Activated T-cell treated with anti-CD3 and anti-CD28 coated beads, Interleukin-2, amount 50 U/mL, for 72 hours (primary cell): ENCODE data around the gene RXYLT1. TPM values are rescaled to one million over a fixed set of nuclear protein-coding genes. Genes with fewer than 3 reads are reported as not detected.
"Not testable (repeated sequence)": the region's sequence is repeated elsewhere in the genome, so short reads cannot be mapped to it uniquely, and the experiment has no call there.

Experiments
- ATAC-seq, 2 donors: fragments of 150-1000 bp; cut with Tn5 transposase; replicated peaks in 1 of 2; 2 replicates each; pipeline ENCODE4 v1.10.0; 2021; ENCODE audit warnings: moderate library complexity in 2 of 2, mild to moderate bottlenecking in 1 of 2
- DNase-seq, 2 donors: peaks; one replicate each; pipeline ENCODE4 v3.0.0; 2021 to 2022; ENCODE audit warnings: mixed read lengths in 1 of 2
- H3K27ac Mint-ChIP-seq: one replicate; pipeline ENCODE4 v1.8.0; 2022; ENCODE audit warnings: mild to moderate bottlenecking, moderate library complexity, mixed read lengths
- H3K27me3 Mint-ChIP-seq: one replicate; pipeline ENCODE4 v1.8.0; 2022; ENCODE audit warnings: low read depth, mixed read lengths
- H3K36me3 Mint-ChIP-seq, 2 donors: one replicate each; pipeline ENCODE4 v1.8.0; 2022; ENCODE audit warnings: mixed read lengths in 2 of 2, mild to moderate bottlenecking in 1 of 2; ENCODE audit not compliant: insufficient read depth in 2 of 2
- H3K4me1 Mint-ChIP-seq: one replicate; pipeline ENCODE4 v1.8.0; 2022; ENCODE audit warnings: low read depth, mixed read lengths
- H3K4me3 Mint-ChIP-seq, 2 donors: one replicate each; pipeline ENCODE4 v1.8.0; 2022; ENCODE audit warnings: mild to moderate bottlenecking in 2 of 2, mixed read lengths in 2 of 2, moderate library complexity in 2 of 2
- H3K9me3 Mint-ChIP-seq, 2 donors: one replicate each; pipeline ENCODE4 v1.8.0; 2022; ENCODE audit warnings: mixed read lengths in 2 of 2
- total RNA-seq, 2 donors: library from RNA; stranded (reverse); gene quantifications; one replicate each; pipeline ENCODE4 v1.2.3, GENCODE V29; 2022

RXYLT1 gene
- total RNA-seq: 10 to 100 TPM; 15.0 to 20.1 TPM

DNA sequence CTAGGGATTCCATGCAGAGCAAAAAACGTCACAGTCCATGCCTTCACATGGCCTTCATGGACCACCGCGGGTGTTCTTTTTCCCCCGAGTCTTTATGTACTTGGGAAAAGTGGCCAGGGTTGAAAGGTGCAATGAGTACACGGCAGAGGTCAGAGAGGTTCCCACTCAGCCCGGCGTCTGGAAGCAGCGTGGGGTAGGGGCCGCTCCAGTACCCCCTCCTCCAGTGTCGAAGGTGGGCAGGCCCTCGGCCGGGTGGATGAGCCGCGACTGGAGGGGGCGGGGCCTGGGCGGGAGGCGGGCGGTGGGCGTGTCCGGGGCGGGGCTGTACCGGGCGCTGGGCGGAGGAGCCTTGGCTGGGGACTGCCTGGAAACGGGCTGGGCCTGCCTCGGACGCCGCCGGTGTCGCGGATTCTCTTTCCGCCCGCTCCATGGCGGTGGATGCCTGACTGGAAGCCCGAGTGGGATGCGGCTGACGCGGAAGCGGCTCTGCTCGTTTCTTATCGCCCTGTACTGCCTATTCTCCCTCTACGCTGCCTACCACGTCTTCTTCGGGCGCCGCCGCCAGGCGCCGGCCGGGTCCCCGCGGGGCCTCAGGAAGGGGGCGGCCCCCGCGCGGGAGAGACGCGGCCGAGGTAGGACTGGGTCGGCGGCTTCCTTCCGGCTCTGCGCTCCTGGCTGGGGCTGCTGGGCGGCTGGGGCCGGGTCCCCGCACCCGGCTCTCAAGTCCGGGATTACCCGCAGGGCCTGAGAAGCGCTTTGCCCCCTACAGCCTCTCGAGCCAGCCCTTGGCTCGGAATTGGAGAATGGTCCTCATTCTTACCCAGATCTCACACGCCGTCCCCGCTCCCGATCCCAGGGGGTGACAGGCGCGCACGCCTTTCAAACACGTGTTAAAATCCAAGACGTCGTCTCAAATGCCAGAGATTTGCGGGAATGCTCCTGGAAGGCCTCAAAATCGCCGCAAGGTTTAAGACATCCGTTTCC is at the start of gene RXYLT1:
Gene RXYLT1 (plus strand): TSS at position 412 of the 984 bp plus-strand sequence. CDS start 52 bp downstream, at position 464.
- peaks cover 37% of the 10 kb centered on the region for H3K4me1 Mint-ChIP-seq
- no peaks in the 10 kb centered on the region for H3K9me3 Mint-ChIP-seq
- peak within 1 kb of the TSS; percentile 99 for H3K27ac Mint-ChIP-seq
- DNase-seq: peak; percentile 85 to 88
- no peaks in the 10 kb centered on the region for H3K27me3 Mint-ChIP-seq
- peak; percentile 94 to 96 for ATAC-seq
- peak within 1 kb of the TSS; percentile 97 to 98 for H3K4me3 Mint-ChIP-seq
- peaks cover 0 to 17% of the 10 kb centered on the region in 2 donors for H3K36me3 Mint-ChIP-seq

GRCh38 chr12:63732779-63733178 is 46.9 kb upstream of the RXYLT1 start:
- H3K4me3 Mint-ChIP-seq, H3K27me3 Mint-ChIP-seq, H3K27ac Mint-ChIP-seq, DNase-seq, ATAC-seq, H3K9me3 Mint-ChIP-seq, H3K36me3 Mint-ChIP-seq, H3K4me1 Mint-ChIP-seq: not testable (repeated sequence)

DNA sequence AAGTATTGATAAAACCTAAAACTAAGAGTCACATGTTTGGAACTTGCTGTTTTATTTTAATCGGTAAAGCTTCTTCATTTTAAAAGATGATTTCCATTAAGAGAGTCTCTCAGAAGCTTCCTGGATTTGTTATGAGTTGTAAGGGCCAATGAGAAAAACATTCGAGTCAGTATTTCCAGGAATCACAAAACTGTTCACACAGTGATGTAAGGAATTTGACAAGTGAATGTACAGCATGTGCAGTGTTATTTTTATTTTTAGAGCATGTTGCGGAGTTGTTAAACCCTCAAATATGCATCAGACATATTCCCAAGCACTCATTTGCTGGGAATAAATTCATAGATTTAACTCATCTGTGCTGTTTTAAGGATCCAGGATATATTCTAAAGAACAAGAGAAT is 46.1 kb upstream of the RXYLT1 start:
- H3K27ac Mint-ChIP-seq, H3K27me3 Mint-ChIP-seq, H3K9me3 Mint-ChIP-seq, H3K4me3 Mint-ChIP-seq, DNase-seq, ATAC-seq, H3K36me3 Mint-ChIP-seq, H3K4me1 Mint-ChIP-seq: not testable (repeated sequence)

- peak; percentile 50 to 79 for ATAC-seq
- not testable (repeated sequence) for H3K4me1 Mint-ChIP-seq
Measured at GRCh38 chr12:63740551-63740950, 39.2 kb upstream of the RXYLT1 start.

GRCh38 chr12:63741431-63741830 is 38.3 kb upstream of the RXYLT1 start:
- H3K4me3 Mint-ChIP-seq, H3K4me1 Mint-ChIP-seq, H3K36me3 Mint-ChIP-seq, H3K9me3 Mint-ChIP-seq, ATAC-seq, DNase-seq, H3K27ac Mint-ChIP-seq: not testable (repeated sequence)
- peaks cover 14% of the 10 kb centered on the region for H3K27me3 Mint-ChIP-seq

More at GRCh38 chr12:63740551-63740950, 39.2 kb upstream of the RXYLT1 start:
- H3K27me3 Mint-ChIP-seq: peaks cover 11% of the 10 kb centered on the region
- DNase-seq, H3K9me3 Mint-ChIP-seq, H3K4me3 Mint-ChIP-seq, H3K27ac Mint-ChIP-seq, H3K36me3 Mint-ChIP-seq: not testable (repeated sequence)

GRCh38 chr12:63744110-63744509 is 35.6 kb upstream of the RXYLT1 start:
- peaks cover 11% of the 10 kb centered on the region for H3K27me3 Mint-ChIP-seq
- ATAC-seq, H3K4me3 Mint-ChIP-seq, H3K27ac Mint-ChIP-seq, H3K4me1 Mint-ChIP-seq, H3K9me3 Mint-ChIP-seq, DNase-seq, H3K36me3 Mint-ChIP-seq: not testable (repeated sequence)

DNA sequence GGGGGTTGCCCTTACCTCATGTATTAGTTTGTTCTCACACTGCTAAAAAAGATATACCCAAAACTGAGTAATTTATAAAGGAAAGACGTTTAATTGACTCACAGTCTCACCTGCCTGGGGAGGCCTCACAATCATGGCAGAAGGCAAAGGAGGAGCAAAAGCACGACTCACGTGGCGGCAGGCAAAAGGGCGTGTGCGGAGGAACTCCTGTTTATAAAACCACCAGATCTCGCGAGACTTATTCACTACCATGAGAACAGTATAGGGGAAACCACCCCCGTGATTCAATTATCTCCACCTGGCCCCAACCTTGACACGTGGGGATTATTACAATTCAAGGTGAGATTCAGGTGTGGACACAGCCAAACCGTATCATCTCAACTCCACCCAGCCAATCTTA is 33.2 kb upstream of the RXYLT1 start:
- not testable (repeated sequence) for H3K27ac Mint-ChIP-seq, ATAC-seq, H3K4me1 Mint-ChIP-seq, H3K4me3 Mint-ChIP-seq, H3K36me3 Mint-ChIP-seq, DNase-seq, H3K9me3 Mint-ChIP-seq
- peaks cover 10% of the 10 kb centered on the region for H3K27me3 Mint-ChIP-seq

- H3K27ac Mint-ChIP-seq, H3K4me1 Mint-ChIP-seq, H3K4me3 Mint-ChIP-seq, ATAC-seq, H3K9me3 Mint-ChIP-seq, DNase-seq, H3K36me3 Mint-ChIP-seq: not testable (repeated sequence)
- peaks cover 10% of the 10 kb centered on the region for H3K27me3 Mint-ChIP-seq
Measured at GRCh38 chr12:63747136-63747535, 32.6 kb upstream of the RXYLT1 start.

DNA sequence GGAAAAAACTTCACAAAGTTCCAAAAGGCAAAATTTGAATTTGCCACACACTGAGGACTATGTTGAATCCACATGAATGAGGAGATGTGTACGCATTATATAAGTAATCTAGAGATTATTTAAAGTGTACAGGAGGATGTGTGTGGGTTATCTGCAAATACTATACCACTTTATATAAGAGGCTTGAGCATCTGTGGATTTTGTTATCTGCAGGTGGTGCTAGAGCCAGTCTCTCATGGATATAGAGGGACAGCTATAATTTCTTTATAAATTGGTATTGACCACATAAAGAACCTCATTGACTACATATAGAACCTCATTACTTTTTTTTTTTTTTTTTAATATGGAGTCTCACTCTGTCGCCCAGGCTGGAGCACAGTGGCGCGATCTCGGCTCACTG is 32.2 kb upstream of the RXYLT1 start:
- ATAC-seq: no peak

GRCh38 chr12:63752283-63752682 is 27.4 kb upstream of the RXYLT1 start:
- no peak for ATAC-seq

More for the DNA sequence above, 32.2 kb upstream of the RXYLT1 start:
- H3K27me3 Mint-ChIP-seq: peaks cover 10% of the 10 kb centered on the region
- no peaks in the 10 kb centered on the region for H3K36me3 Mint-ChIP-seq
- H3K27ac Mint-ChIP-seq: no peak overlapping the region
- H3K4me3 Mint-ChIP-seq: no peak overlapping the region
- DNase-seq: no peak
- no peaks in the 10 kb centered on the region for H3K9me3 Mint-ChIP-seq
- peaks cover 6% of the 10 kb centered on the region for H3K4me1 Mint-ChIP-seq

DNA sequence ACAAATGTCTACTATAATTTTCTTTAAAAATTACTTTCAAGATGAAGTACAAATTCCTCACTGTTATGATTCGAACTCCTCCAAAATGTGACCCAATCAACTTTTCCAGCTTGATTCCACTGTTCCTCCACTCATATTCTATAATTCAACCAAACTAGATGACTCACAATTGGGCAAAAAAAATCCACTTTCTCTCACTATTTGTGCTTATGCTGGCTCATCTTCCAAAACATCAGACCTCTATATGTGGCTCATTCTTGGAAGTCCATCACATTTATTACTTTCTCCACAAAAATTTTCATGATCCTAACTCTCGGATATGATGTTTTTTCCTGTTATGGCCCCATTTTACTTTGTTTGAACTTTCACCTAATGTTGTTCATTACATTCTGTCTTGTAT is 26.9 kb upstream of the RXYLT1 start:
- Mint-ChIP-seq H3K27me3 (peaks cover 28% of the 10 kb centered on the region), H3K27ac (no peak overlapping the region), H3K9me3 (no peaks in the 10 kb centered on the region), H3K4me3 (no peak overlapping the region), H3K36me3 (no peaks in the 10 kb centered on the region), H3K4me1 (peaks cover 11% of the 10 kb centered on the region)
- ATAC-seq (no peak), DNase-seq (no peak)

More at GRCh38 chr12:63752283-63752682, 27.4 kb upstream of the RXYLT1 start:
- no peak for DNase-seq
- Mint-ChIP-seq H3K36me3 (no peaks in the 10 kb centered on the region), H3K27me3 (peaks cover 26% of the 10 kb centered on the region), H3K4me3 (no peak overlapping the region), H3K9me3 (no peaks in the 10 kb centered on the region), H3K27ac (no peak overlapping the region), H3K4me1 (peaks cover 11% of the 10 kb centered on the region)

DNA sequence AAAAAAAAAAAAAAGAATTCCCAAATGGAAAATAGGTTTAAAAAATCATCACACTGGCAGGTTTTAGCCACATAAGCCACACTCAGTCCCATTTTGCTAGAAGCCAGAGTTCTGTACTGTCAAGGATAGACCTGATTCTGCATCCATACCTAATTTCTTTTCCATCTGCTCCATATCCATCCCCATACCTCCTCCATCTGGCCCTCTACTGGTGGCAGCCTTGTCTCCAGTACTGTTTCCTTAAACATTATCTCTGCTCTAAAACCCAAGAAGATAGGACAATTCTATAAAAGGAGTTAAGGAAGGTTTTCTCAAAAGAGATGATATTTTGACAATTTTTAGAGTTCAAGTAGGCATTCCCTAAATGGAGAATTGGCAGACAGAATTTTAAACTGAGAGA is 26.0 kb upstream of the RXYLT1 start:
- peaks cover 36% of the 10 kb centered on the region for H3K27me3 Mint-ChIP-seq
- H3K9me3 Mint-ChIP-seq: no peaks in the 10 kb centered on the region
- H3K4me3 Mint-ChIP-seq: no peak overlapping the region
- H3K27ac Mint-ChIP-seq: no peak overlapping the region
- no peak for ATAC-seq
- no peak for DNase-seq
- H3K36me3 Mint-ChIP-seq: no peaks in the 10 kb centered on the region
- H3K4me1 Mint-ChIP-seq: peaks cover 11% of the 10 kb centered on the region

DNA sequence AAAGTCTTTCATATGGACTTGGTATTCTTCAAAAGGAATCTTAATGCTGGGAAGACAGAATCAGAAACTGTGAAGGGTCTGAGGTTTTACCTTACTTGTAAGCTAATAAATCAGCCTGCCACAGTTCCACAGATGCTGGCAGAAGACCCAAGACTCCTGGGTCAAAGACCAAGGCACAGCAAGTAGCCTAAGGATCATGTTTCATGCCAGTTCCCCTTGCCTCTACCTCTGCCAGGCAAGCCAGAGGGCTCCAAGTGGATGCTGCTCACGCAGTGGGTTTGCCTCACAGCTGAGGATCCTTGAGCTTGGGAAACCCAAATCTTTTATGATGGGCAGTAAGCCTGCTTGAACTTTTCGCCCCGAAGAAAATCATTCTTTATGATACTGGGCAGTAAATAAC is 15.2 kb upstream of the RXYLT1 start:
- DNase-seq (no peak), ATAC-seq (no peak)
- no peaks in the 10 kb centered on the region for H3K4me1 Mint-ChIP-seq
- no peak overlapping the region for H3K27ac Mint-ChIP-seq
- no peaks in the 10 kb centered on the region for H3K9me3 Mint-ChIP-seq
- H3K36me3 Mint-ChIP-seq: peaks cover 0 to 4% of the 10 kb centered on the region in 2 donors
- H3K27me3 Mint-ChIP-seq: peaks cover 38% of the 10 kb centered on the region
- H3K4me3 Mint-ChIP-seq: no peak overlapping the region
